HepG2 (cell line): Measurements from ENCODE around the gene DPEP3. TPM values are rescaled to one million over a fixed set of nuclear protein-coding genes. Genes with fewer than 3 reads are reported as not detected.
"Not testable (repeated sequence)": the region's sequence is repeated elsewhere in the genome, so short reads cannot be mapped to it uniquely, and the experiment has no call there.

Experiments
- ATAC-seq: fragments of 200-7000 bp; cut with Tn5 transposase; 3 replicates; pipeline ENCODE4 v1.9.1; 2020; ENCODE audit warnings: mild to moderate bottlenecking, moderate library complexity
- BruUV-seq: library from RNA; stranded (reverse); fragments of 400-500 nt; replicated peaks from 2 replicates; lab custom pipeline; 2021; lab: Mats Ljungman, UMichigan
- CTCF ChIA-PET: fragments of 300-600 bp; formaldehyde crosslinking; extraction: SDS; loops from one replicate; lab custom pipeline; 2021; ENCODE audit warnings: low total read pairs, inconsistent platforms, low intra/inter-chr PET ratio; lab: Yijun Ruan, JAX
- POLR2A ChIA-PET: fragments of 350-600 bp; sonication (Branson Sonifier 250); formaldehyde crosslinking; loops from one replicate; lab custom pipeline; 2020; ENCODE audit warnings: antibody characterized with exemption, inconsistent platforms; lab: Yijun Ruan, JAX
- DNase-seq: peaks from one replicate; pipeline ENCODE4 v3.0.0-alpha.2; 2015; ENCODE audit warnings: low spot score
- FAIRE-seq: peaks from 3 replicates; lab custom pipeline; 2011; peaks lifted over from hg19 to GRCh38; lab: Jason Lieb, UNC
- H2AFZ ChIP-seq: one replicate; pipeline ENCODE4 v1.6.1; 2011; ENCODE audit warnings: low read length, inconsistent platforms
- H3K27ac ChIP-seq: fragments of 300-600 bp; 3 replicates; pipeline ENCODE4 v1.8.0; 2011; ENCODE audit warnings: mixed run types, mild to moderate bottlenecking, mixed read lengths, low read length, inconsistent platforms; ENCODE audit not compliant: insufficient read depth; ENCODE audit errors: extremely low read length
- H3K27me3 ChIP-seq, 2 experiments: fragments of 200-600 bp in 1 of 2; 2 replicates in 1 of 2; 3 replicates in 1 of 2; pipeline versions ENCODE4 v1.6.0 to v1.8.0; 2011; ENCODE audit warnings: low read length in 2 of 2, mild to moderate bottlenecking in 2 of 2, moderate library complexity in 2 of 2, inconsistent platforms in 1 of 2; ENCODE audit not compliant: insufficient read depth in 2 of 2, control insufficient read depth in 1 of 2
- H3K36me3 ChIP-seq, 2 experiments: fragments of 200-600 bp in 1 of 2; replicated peaks in 1 of 2; 2 replicates in 1 of 2; 3 replicates in 1 of 2; pipeline versions ENCODE4 v1.5.1 to v1.8.0; 2011; ENCODE audit warnings: low read length in 2 of 2, inconsistent platforms in 1 of 2; ENCODE audit not compliant: insufficient read depth in 2 of 2, control insufficient read depth in 1 of 2
- H3K4me1 ChIP-seq: 2 replicates; pipeline ENCODE4 v1.5.1; 2012; ENCODE audit warnings: low read length, inconsistent platforms; ENCODE audit not compliant: insufficient read depth
- H3K4me2 ChIP-seq: 2 replicates; pipeline ENCODE4 v1.6.0; 2011; ENCODE audit warnings: low read depth, low read length, inconsistent platforms
- H3K4me3 ChIP-seq, 3 experiments: fragments of 200-600 bp in 1 of 3; sonication (generic), shearing (Covaris generic) in 1 of 3; replicated peaks in 1 of 3; 2 replicates each; pipeline ENCODE4 v1.5.1; 2011 to 2016; ENCODE audit warnings: low read length in 3 of 3, inconsistent platforms in 2 of 3, low read depth in 2 of 3, mild to moderate bottlenecking in 2 of 3, control low read depth in 1 of 3, mixed read lengths in 1 of 3; ENCODE audit not compliant: insufficient read depth in 1 of 3
- H3K79me2 ChIP-seq: one replicate; pipeline ENCODE4 v1.6.1; 2011; ENCODE audit warnings: low read length, inconsistent platforms; ENCODE audit not compliant: insufficient read depth
- H3K9ac ChIP-seq: 2 replicates; pipeline ENCODE4 v1.6.0; 2011; ENCODE audit warnings: mild to moderate bottlenecking, low read depth, low read length, inconsistent platforms; ENCODE audit not compliant: insufficient read depth
- H3K9me3 ChIP-seq: 2 replicates; pipeline ENCODE4 v1.5.1; 2012; ENCODE audit warnings: mild to moderate bottlenecking, low read length
- H4K20me1 ChIP-seq: 2 replicates; pipeline ENCODE4 v1.6.0; 2011; ENCODE audit warnings: inconsistent platforms, mild to moderate bottlenecking, low read length, moderate library complexity; ENCODE audit not compliant: insufficient read depth
- EED ChIP-seq: sonication (generic); formaldehyde crosslinking; IDR thresholded peaks from 2 replicates; pipeline ENCODE4 v1.5.0; 2020; ENCODE audit warnings: mild to moderate bottlenecking, missing genetic modification reagents
- HMG20A ChIP-seq: IDR thresholded peaks from 2 replicates; pipeline ENCODE4 v1.6.1; 2016; ENCODE audit warnings: borderline replicate concordance
- POLR2G ChIP-seq: fragments of 200-400 bp; formaldehyde crosslinking; IDR thresholded peaks from 2 replicates; pipeline ENCODE4 v1.6.1; 2018; ENCODE audit warnings: mild to moderate bottlenecking, low read depth, low read length, moderate library complexity
- ZNF20 ChIP-seq: sonication (generic); formaldehyde crosslinking; IDR thresholded peaks from 2 replicates; pipeline ENCODE4 v1.4.0; 2020; ENCODE audit warnings: mild to moderate bottlenecking, moderate library complexity, missing genetic modification reagents
- ZNF441 ChIP-seq: sonication (generic); formaldehyde crosslinking; IDR thresholded peaks from 2 replicates; pipeline ENCODE4 v1.7.0; 2021; ENCODE audit warnings: missing genetic modification reagents, borderline replicate concordance
- ZNF501 ChIP-seq: sonication (generic); formaldehyde crosslinking; IDR thresholded peaks from 2 replicates; pipeline ENCODE4 v1.5.1; 2020; ENCODE audit warnings: mild to moderate bottlenecking, moderate library complexity, missing genetic modification reagents
- WGBS: methylation state at CpG from one replicate; pipeline ENCODE4 v1.1.6; 2017; ENCODE audit warnings: low lambda C conversion rate; 5-methylcytosine and 5-hydroxymethylcytosine counted together
- in situ Hi-C: cut with HindIII; loops from 2 replicates; pipeline ENCODE4 v1.10.0; 2017; ENCODE audit warnings: low pct_unique_long_range_greater_than_20kb; ENCODE audit not compliant: extremely low pct_ligation_motif_present
- intact Hi-C: fragments of 100-400 bp; cut with micrococcal nuclease; formaldehyde crosslinking; loops from one replicate; pipeline ENCODE4 v1.10.0; 2022; ENCODE audit not compliant: unreplicated experiment
- polyA plus RNA-seq, 8 experiments: library from polyadenylated mRNA; depleted of rRNA in 3 of 8; stranded (reverse) in 7 of 8; unstranded in 1 of 8; fragments of >200 nt; fragmentation: Illumina TruSeq in 4 of 8; extraction: Trizol in 4 of 8; gene quantifications; 2 replicates each; pipeline versions ENCODE4 v1.2.1 to v1.2.3, GENCODE V29; 2011 to 2016; ENCODE audit warnings: low read depth in 4 of 8, missing spikeins in 1 of 8, mixed read lengths in 1 of 8; ENCODE audit not compliant: insufficient read depth in 1 of 8
- total RNA-seq, 5 experiments: library from RNA; depleted of rRNA; stranded (reverse); fragments of >200 nt; fragmentation: Illumina TruSeq; extraction: Trizol; gene quantifications; 2 replicates each; pipeline ENCODE4 v1.2.3, GENCODE V29; 2016; ENCODE audit warnings: low read depth in 1 of 5
- TF ChIP-seq, protein P1 (sequence below): sonication (generic); formaldehyde crosslinking; IDR thresholded peaks from 2 replicates; pipeline ENCODE4 v1.4.0; 2020; ENCODE audit warnings: missing genetic modification reagents, mild to moderate bottlenecking, borderline replicate concordance

Gene DPEP3
- total and polyA plus RNA-seq, 2 of the 13 experiments (the other 11 are each of a cell fraction or from before 2014, with no cell fraction given) = not detected

DNA sequence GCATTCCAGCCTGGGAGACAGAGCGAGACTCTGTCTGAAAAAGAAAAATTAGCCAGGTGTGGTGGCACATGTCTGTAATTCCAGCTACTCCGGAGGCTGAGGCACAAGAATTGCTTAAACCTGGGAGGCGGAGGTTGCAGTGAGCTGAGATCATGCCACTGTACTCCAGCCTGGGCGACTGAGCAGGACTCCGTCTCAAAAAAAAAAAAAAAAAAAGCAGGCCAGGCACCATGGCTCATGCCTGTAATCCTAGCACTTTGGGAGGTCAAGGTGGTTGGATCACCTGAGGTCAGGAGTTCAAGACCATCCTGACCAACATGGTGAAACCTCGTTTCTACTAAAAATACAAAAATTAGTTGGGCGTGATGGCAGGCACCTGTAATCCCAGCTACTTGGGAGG is 8.0 kb downstream of the DPEP3 start:
- H3K9me3 ChIP-seq, H3K4me3 ChIP-seq, BruUV-seq: not testable (repeated sequence)
- H3K4me1 ChIP-seq = peaks cover 56% of the 10 kb centered on the region
- peak; percentile 97 for TF ChIP-seq ZNF441
- TF ChIP-seq EED (CRISPR knock-in tag) = peak; percentile 43; the same call in 1 of the 2 replicates
- TF ChIP-seq, protein P1, sequence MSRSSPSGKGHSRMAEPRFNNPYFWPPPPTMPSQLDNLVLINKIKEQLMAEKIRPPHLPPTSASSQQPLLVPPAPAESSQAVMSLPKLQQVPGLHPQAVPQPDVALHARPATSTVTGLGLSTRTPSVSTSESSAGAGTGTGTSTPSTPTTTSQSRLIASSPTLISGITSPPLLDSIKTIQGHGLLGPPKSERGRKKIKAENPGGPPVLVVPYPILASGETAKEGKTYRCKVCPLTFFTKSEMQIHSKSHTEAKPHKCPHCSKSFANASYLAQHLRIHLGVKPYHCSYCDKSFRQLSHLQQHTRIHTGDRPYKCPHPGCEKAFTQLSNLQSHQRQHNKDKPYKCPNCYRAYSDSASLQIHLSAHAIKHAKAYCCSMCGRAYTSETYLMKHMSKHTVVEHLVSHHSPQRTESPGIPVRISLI (CRISPR knock-in tag) = peak; percentile 45; the same call in 1 of the 2 replicates
- TF ChIP-seq, all 625 proteins: peak for 3; not testable (repeated sequence) for 622
- H3K36me3 ChIP-seq, POLR2A ChIA-PET, H3K4me2 ChIP-seq, ATAC-seq, H3K27ac ChIP-seq, FAIRE-seq, in situ Hi-C loops, H2AFZ ChIP-seq, DNase-seq, H4K20me1 ChIP-seq, CTCF ChIA-PET, H3K9ac ChIP-seq, intact Hi-C loops: not testable (repeated sequence)
- Histone ChIP-seq H3K27me3 (peaks cover 5 to 27% of the 10 kb centered on the region in 2 experiments; a peak in 4 of 5 replicates), H3K79me2 (peaks cover 15% of the 10 kb centered on the region)
- 43% methylated on average over 7 of the region's 7 CpGs for WGBS

DNA sequence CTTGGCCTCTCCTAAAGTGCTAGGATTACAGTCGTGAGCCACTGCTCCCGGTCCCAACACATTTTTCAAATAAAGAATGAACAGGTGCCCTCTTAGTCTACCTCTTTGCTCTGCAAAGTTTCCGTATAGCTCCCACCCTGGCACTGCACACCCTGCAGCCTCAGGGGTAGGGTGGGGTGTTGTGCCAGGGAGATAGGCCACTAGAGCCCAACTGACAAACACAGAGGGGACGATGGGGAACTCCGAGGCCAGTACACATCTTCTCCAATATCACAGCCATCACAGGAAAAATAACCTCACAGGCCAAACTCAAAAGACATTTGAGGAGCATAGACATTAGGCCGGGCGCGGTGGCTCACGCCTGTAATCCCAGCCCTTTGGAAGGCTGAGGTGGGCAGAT is 9.2 kb downstream of the DPEP3 start:
- Histone ChIP-seq H2AFZ (no peak overlapping the region), H3K27me3 (peaks cover 3 to 15% of the 10 kb centered on the region in 2 experiments; a peak in 4 of 5 replicates), H3K79me2 (peaks cover 26% of the 10 kb centered on the region), H3K36me3 (no peaks in the 10 kb centered on the region), H3K4me1 (peaks cover 56% of the 10 kb centered on the region), H3K9me3 (no peaks in the 10 kb centered on the region), H3K9ac (no peak overlapping the region), H3K4me2 (peak overlapping the region; percentile 14; the same call in 1 of the 2 replicates), H3K4me3 (no peak overlapping the region), H4K20me1 (peaks cover 7% of the 10 kb centered on the region; the same call in 1 of the 2 replicates), H3K27ac (no peak overlapping the region)
- CTCF ChIA-PET = no interaction called here
- in situ Hi-C loops (no loop called here), intact Hi-C loops (no loop called here)
- 56% methylated on average over 9 of the region's 9 CpGs for WGBS
- no TSS peak for BruUV-seq
- DNase-seq = no peak
- TF ChIP-seq ZNF501 (CRISPR knock-in tag) (0 out of 2 replicates have a peak, but pooled peaks have one; percentile 35), POLR2G (no peak), HMG20A (CRISPR knock-in tag) (no peak), ZNF20 (0 out of 2 replicates have a peak, but pooled peaks have one; percentile 1)
- no peak for FAIRE-seq
- POLR2A ChIA-PET = interaction anchor here (3.7 kb wide), 1 partner anchor 35 kb away, joined by 18 read pairs; the partner anchor contains the start of gene PSMB10
- no peak for ATAC-seq
